Fibroblast of lung (primary cell): ENCODE results near the gene NTN4. TPM values are rescaled to one million over a fixed set of nuclear protein-coding genes. Genes with fewer than 3 reads are reported as not detected.
A peak's percentile ranks its signal among the peaks of the same experiment; 100 is the strongest.
"Not testable (repeated sequence)": the region's sequence is repeated elsewhere in the genome, so short reads cannot be mapped to it uniquely, and the experiment has no call there.

Experiments
- DNase-seq, 2 donors: peaks; one replicate each; pipeline versions ENCODE4 v3.0.0 to v3.0.0-alpha.2; 2010; ENCODE audit warnings: low read depth in 2 of 2
- H2AFZ ChIP-seq: 2 replicates; pipeline ENCODE4 v1.5.1; 2012; ENCODE audit warnings: low read length, control low read depth, inconsistent platforms
- H3K27ac ChIP-seq: 2 replicates; pipeline ENCODE4 v1.5.1; 2011; ENCODE audit warnings: low read length, control low read depth; ENCODE audit not compliant: insufficient read depth
- H3K27me3 ChIP-seq: 2 replicates; pipeline ENCODE4 v1.5.1; 2011; ENCODE audit warnings: mild to moderate bottlenecking, low read length; ENCODE audit not compliant: control insufficient read depth, insufficient read depth
- H3K36me3 ChIP-seq: 2 replicates; pipeline ENCODE4 v1.5.1; 2011; ENCODE audit warnings: low read length; ENCODE audit not compliant: control insufficient read depth, insufficient read depth
- H3K4me1 ChIP-seq: 2 replicates; pipeline ENCODE4 v1.5.1; 2011; ENCODE audit warnings: low read length; ENCODE audit not compliant: control insufficient read depth, insufficient read depth; ENCODE audit errors: extremely low read depth
- H3K4me2 ChIP-seq: 2 replicates; pipeline ENCODE4 v1.5.1; 2011; ENCODE audit warnings: low read length, control low read depth; ENCODE audit not compliant: insufficient read depth; ENCODE audit errors: extremely low read depth
- H3K4me3 ChIP-seq, 4 experiments: fragments of 200-600 bp in 1 of 4; sonication (generic) in 1 of 4; replicated peaks in 1 of 4; 2 replicates each; pipeline ENCODE4 v1.5.1; 2011 to 2016; ENCODE audit warnings: low read length in 4 of 4, low read depth in 3 of 4, mild to moderate bottlenecking in 3 of 4, control low read depth in 2 of 4, inconsistent platforms in 1 of 4, mixed read lengths in 1 of 4; ENCODE audit not compliant: insufficient read depth in 1 of 4; ENCODE audit errors: control extremely low read depth in 1 of 4
- H3K79me2 ChIP-seq: 2 replicates; pipeline ENCODE4 v1.5.1; 2012; ENCODE audit warnings: mild to moderate bottlenecking, low read length, inconsistent platforms; ENCODE audit not compliant: control insufficient read depth, insufficient read depth
- H3K9ac ChIP-seq: 2 replicates; pipeline ENCODE4 v1.5.1; 2011; ENCODE audit warnings: mild to moderate bottlenecking, low read length, control low read depth; ENCODE audit not compliant: insufficient read depth
- H3K9me3 ChIP-seq: 2 replicates; pipeline ENCODE4 v1.5.1; 2012; ENCODE audit warnings: low read depth, low read length; ENCODE audit not compliant: control insufficient read depth, insufficient read depth
- H4K20me1 ChIP-seq: 2 replicates; pipeline ENCODE4 v1.5.1; 2011; ENCODE audit warnings: low read length; ENCODE audit not compliant: control insufficient read depth, insufficient read depth; ENCODE audit errors: extremely low read depth
- CTCF ChIP-seq, 2 donors: IDR thresholded peaks in 1 of 2; conservative IDR thresholded peaks in 1 of 2; 1 replicate in 1 of 2; 2 replicates in 1 of 2; pipeline ENCODE4 v1.5.1; 2011 to 2012; ENCODE audit warnings: low read length in 2 of 2, control low read depth in 1 of 2, inconsistent platforms in 1 of 2, low read depth in 1 of 2, mild to moderate bottlenecking in 1 of 2
- EZH2 ChIP-seq: IDR thresholded peaks from 2 replicates; pipeline ENCODE4 v1.5.1; 2012; ENCODE audit warnings: low read length, control low read depth, mild to moderate bottlenecking; ENCODE audit errors: missing control alignments
- polyA plus RNA-seq, 2 donors: library from polyadenylated mRNA; depleted of rRNA in 1 of 2; stranded (reverse) in 1 of 2; unstranded in 1 of 2; fragments of >200 nt; gene quantifications; 2 replicates each; pipeline ENCODE4 v1.2.1, GENCODE V29; 2011 to 2012; ENCODE audit warnings: missing spikeins in 1 of 2
- total RNA-seq: library from RNA; depleted of rRNA; stranded (reverse); fragments of >200 nt; gene quantifications from 2 replicates; pipeline ENCODE4 v1.2.1, GENCODE V29; 2014

Gene NTN4
- total and polyA plus RNA-seq, 2 donors (not counting 1 experiment from before 2014, with no cell fraction given) = 28.6 to 170 TPM

- Histone ChIP-seq H2AFZ (no peak overlapping the region), H3K27ac (no peak overlapping the region), H3K36me3 (no peaks in the 10 kb centered on the region), H3K9me3 (no peaks in the 10 kb centered on the region), H3K79me2 (no peaks in the 10 kb centered on the region), H3K27me3 (no peaks in the 10 kb centered on the region), H4K20me1 (no peaks in the 10 kb centered on the region), H3K4me1 (peaks cover 6% of the 10 kb centered on the region), H3K9ac (no peak overlapping the region), H3K4me3 (no peak overlapping the region), H3K4me2 (no peak overlapping the region)
- DNase-seq = no peak
- no peak for TF ChIP-seq EZH2
- TF ChIP-seq CTCF (conservative IDR thresholded peaks at IDR 0.05 in 1 of 2, IDR thresholded peaks at IDR 0.05 in 1 of 2; ENCODE audit: low read depth in 1 of 2, low read length in 2 of 2) = no peak
These were observed 3.2 kb downstream of the NTN4 start for GRCh38 chr12:95787274-95787818.

GRCh38 chr12:95784915-95785314 is 5.6 kb downstream of the NTN4 start:
- Histone ChIP-seq H4K20me1 (no peaks in the 10 kb centered on the region), H3K79me2 (no peaks in the 10 kb centered on the region), H3K27ac (no peak overlapping the region), H3K9me3 (no peaks in the 10 kb centered on the region), H3K9ac (no peak overlapping the region), H3K4me1 (peaks cover 5% of the 10 kb centered on the region), H3K4me3 (no peak overlapping the region), H3K4me2 (no peak overlapping the region), H3K36me3 (no peaks in the 10 kb centered on the region), H2AFZ (no peak overlapping the region), H3K27me3 (no peaks in the 10 kb centered on the region)
- no peak for DNase-seq
- no peak for TF ChIP-seq EZH2

GRCh38 chr12:95784286-95784685 is 6.3 kb downstream of the NTN4 start:
- Histone ChIP-seq H2AFZ (no peak overlapping the region), H3K4me1 (peaks cover 5% of the 10 kb centered on the region), H3K4me3 (no peak overlapping the region), H3K4me2 (no peak overlapping the region), H3K79me2 (no peaks in the 10 kb centered on the region), H3K27ac (no peak overlapping the region), H3K36me3 (no peaks in the 10 kb centered on the region), H3K9me3 (no peaks in the 10 kb centered on the region), H3K9ac (no peak overlapping the region), H3K27me3 (no peaks in the 10 kb centered on the region), H4K20me1 (no peaks in the 10 kb centered on the region)
- DNase-seq = peak in 1 of 2 donors; percentile 48
- TF ChIP-seq CTCF (conservative IDR thresholded peaks at IDR 0.05 in 1 of 2, IDR thresholded peaks at IDR 0.05 in 1 of 2; ENCODE audit: low read depth in 1 of 2, low read length in 2 of 2) (no peak), EZH2 (no peak)

DNA sequence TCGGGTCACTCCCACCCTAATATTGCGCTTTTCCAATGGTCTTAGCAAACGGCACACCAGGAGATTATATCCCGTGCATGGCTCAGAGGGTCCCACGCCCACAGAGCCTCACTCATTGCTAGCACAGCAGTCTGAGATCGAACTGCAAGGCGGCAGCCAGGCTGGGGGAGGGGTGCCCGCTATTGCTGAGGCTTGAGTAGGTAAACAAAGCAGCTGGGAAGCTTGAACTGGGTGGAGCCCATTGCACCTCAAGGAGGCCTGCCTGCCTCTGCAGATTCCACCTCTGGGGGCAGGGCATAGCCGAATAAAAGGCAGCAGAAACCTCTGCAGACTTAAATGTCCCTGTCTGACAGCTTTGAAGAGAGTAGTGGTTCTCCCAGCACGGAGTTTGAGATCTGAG is 15.1 kb downstream of the NTN4 start:
- H3K4me2 ChIP-seq, H3K27me3 ChIP-seq, H3K79me2 ChIP-seq, H2AFZ ChIP-seq, H3K36me3 ChIP-seq, H3K9me3 ChIP-seq, DNase-seq, H3K4me1 ChIP-seq, H3K9ac ChIP-seq, H3K4me3 ChIP-seq, H4K20me1 ChIP-seq, H3K27ac ChIP-seq: not testable (repeated sequence)
